GM19463 (cell line): Measurements from ENCODE around the gene RBFOX2.
"Not testable (repeated sequence)": the region's sequence is repeated elsewhere in the genome, so short reads cannot be mapped to it uniquely, and the experiment has no call there.

Experiments used
- ATAC-seq: cut with Tn5 transposase; IDR thresholded peaks from one replicate; pipeline ENCODE4 v1.9.1; 2021; ENCODE audit warnings: mild to moderate bottlenecking, moderate library complexity; ENCODE audit not compliant: unreplicated experiment

Gene RBFOX2, protein sequence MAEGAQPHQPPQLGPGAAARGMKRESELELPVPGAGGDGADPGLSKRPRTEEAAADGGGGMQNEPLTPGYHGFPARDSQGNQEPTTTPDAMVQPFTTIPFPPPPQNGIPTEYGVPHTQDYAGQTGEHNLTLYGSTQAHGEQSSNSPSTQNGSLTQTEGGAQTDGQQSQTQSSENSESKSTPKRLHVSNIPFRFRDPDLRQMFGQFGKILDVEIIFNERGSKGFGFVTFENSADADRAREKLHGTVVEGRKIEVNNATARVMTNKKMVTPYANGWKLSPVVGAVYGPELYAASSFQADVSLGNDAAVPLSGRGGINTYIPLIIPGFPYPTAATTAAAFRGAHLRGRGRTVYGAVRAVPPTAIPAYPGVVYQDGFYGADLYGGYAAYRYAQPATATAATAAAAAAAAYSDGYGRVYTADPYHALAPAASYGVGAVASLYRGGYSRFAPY

DNA sequence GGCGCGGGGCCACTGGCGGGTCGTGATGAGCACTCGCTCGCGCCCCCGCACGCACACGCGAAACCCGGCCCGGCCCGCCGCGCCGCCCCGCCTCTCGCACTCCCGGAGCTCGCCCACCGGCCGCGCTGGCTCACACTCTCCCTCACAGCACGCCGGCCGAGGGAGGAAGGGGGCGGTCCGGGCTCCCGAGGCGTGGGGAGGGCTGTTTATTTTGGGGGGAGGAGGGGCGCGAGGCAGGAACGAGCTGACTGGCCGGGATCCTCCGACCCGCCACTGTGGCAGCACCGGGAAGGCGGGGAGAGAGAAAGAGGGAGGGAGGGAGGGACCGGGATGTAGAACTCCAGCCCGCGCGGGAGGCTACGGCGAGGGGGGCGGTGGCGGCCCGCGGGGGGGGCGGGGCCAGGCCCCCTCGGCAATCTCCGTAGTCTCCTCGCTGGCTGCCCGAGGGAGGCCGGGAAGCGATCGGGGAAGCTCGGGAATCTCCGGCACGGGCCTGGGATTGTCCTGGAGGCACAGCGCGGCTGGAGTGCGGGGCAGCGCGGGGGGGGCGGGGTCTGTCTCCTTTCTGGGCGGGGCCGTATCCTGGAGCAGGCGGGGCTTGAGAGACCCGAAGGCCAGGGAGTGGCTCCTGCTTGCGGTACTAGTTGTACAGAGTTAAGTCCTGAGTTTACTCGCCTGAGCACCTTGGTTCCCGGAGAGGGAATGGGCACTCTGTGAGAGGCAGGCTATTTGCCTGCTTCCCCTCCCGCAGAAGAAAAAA, at the start of gene RBFOX2:
Gene RBFOX2 (minus strand): TSS at position 179 of the 760 bp plus-strand sequence. CDS start 399 bp downstream, outside the sequence.
- peak; percentile 57 for ATAC-seq

DNA sequence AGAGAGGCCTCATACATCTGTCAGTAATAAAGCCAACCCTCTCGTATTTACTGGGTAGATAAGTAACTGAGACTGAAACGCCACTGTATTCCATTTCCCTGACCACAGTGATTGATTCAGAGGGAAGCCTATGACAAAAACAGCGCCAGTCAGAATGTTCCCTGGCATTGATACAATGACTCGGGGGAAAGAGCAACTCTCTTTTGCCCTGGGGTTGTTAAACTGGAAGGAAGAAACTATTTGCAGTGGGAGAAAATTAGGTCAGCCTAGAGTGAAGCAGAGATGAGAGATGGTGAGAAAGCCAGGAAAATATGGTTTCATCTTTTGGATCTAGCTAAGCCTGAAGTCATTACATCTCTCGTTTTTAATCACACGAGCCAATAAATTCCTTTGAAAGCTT, 48.6 kb upstream of the RBFOX2 start:
- no peak for ATAC-seq

DNA sequence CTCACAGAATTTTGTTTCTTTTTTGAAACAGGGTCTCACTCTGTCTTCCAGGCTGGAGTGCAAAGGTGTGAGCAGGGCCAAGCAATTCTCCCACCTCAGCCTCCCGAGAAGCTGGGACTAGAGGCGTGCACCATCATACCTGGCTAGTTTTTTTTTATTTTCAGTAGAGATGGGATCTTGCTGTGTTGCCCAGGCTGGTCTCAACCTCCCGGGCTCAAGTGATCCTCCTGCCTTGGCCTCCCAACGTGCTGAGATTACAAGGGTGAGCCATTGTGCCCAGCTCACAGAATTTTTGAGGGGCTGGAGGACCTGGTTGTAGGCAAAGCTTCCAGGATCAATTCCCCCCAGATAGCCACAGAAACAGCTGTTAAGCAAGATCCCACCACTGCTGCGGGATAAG, 47.1 kb upstream of the RBFOX2 start:
- ATAC-seq, result no peak

GRCh38 chr22:36075230-36075629, 46.6 kb upstream of the RBFOX2 start:
- ATAC-seq, result no peak

GRCh38 chr22:36073476-36073875, 44.9 kb upstream of the RBFOX2 start:
- no peak for ATAC-seq

DNA sequence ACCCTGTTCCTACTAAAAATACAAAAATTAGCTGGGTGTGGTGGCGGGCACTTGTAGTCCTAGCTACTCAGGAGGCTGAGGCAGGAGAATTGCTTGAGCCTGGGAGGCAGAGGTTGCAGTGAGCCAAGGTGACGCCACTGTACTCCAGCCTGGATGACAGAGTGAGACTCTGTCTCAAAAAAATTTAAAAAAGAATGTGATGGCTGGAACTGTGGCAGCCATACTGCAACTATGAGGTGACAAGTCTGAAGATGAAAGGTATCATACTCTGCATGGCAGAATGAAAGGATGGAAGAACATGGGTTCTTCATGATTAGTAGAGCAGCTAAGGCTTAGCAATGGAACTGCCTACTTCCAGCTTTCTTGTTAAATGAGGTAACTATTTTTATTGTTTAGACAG, 42.0 kb upstream of the RBFOX2 start:
- ATAC-seq, result not testable (repeated sequence)

DNA sequence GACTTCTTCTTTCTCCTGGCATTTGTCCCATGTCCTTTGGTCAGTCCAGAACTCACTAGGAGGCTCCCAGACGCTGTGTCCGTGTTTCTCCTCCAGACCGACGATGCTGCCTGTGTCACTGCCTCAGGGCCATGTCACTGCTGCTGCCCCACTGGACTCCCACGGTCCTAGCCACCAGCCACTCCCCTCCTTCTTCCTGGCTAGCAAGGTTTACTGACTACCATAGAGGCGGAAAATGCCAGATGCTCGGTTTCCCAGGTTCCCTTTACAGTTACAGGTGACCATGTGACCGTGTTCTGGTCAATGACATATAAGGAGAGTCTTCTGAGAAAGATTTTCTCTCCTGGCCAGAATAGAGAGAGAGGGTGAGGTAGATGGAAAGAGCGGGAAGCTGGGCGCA, 40.7 kb upstream of the RBFOX2 start:
- no peak for ATAC-seq

DNA sequence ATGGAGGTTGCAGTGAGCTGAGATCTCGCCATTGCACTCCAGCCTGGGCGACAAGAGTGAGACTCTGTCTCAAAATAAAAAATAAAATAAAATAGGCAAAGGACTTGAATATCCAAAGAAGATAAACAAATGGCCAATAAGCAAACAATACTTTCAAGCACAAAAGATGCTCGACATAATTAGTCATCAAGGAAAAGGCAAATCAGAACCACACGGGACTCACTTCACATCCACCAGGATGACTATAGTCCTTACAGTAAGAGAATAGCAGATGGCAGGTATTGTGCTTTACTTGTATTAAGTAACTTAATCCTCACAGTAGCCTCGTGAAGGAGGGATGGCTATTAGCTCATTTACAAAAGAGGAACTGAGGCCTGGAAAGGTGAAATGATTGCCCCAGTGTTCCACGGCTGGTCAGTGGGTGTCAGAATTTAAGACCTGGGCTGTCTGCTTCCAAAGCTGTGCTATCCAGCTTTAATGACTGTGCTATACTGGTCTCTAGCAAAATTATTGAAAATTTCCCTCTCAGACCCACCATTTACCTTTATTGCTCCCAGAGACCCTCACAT, 40.2 kb upstream of the RBFOX2 start:
- ATAC-seq, result no peak

DNA sequence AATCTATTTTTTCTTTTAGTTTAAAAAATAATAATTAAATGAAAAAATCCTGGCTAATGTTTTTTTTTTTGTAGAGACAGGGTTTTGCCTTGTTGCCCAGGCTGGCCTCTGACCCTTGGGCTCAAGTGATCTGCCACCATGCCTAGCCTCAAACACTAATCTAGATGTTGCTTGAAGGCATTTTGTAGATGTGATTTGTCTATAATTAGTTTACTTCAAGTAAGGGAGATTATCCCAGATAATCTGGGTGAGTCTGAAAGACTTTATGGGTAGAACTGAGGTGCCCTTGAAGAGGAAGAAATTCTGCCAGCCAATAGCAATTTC, 38.6 kb upstream of the RBFOX2 start:
- no peak for ATAC-seq

DNA sequence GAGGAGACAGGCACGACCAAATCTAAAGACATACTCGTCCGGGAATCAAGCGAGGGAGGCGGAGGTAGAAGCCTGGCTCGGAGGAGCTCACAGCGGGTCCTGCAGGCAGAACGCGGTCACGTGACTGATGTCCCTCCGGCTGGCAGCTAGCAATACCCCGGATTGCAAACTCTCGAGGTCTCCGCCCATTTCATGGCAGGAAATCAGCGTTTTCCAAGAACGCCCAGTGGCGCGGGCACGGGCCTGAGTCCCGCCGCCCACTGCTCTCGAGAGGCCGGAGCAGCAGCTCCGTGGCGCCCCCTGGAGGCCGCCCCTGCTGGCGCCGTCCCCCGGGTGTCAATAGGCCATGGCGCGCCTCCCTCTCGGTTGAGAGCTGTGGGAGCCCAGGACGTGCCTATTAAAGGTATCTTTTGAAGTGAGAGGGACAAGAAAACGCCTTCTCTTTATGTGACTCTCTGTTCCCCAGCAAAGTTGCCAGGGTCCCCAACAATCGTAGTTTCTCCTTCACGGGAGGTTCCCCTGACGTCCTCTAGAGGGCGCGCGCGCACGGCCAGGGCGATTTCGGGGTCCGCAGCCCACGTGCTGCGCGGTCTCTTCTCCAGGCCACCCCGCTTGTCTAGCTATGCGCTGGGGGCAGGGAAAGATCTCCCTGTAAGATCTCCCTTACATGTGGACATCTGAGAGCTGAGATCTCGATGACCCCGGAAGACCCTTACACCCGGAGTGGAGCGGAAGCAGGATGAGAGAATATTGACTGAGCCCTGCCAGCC, 37.3 kb upstream of the RBFOX2 start:
- ATAC-seq, result no peak

DNA sequence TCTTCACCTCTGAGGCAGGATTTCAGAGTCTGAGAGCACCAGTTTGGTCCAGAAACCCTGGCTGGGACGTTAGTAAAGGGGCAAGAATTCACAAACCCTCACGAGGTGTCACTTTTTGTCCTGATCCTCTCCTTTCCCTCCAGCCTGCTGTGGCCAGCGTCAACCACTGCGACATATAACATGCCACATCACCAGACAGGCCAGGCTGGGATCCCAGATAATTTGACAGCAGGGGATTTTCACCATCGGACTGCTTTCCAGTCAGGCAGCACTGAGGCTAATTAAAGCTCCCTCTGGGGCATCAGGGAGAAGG, 36.8 kb upstream of the RBFOX2 start:
- no peak for ATAC-seq

DNA sequence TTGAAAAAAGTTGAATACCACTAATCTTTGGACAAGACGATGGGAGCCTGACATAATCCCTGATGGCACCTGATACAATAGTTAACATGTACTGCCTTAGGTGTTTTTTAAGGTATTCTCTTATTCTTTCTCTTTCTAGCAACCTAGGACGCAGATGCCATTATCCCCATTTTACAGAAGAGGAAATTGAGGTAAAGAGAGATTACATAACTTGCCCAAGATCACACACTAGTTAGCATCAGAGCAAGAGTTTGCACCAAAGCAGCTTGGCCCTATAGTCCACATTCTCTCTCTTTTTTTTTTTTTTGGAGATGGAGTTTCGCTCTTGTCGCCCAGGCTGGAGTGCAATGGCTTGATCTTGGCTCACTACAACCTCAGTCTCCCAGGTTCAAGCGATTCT, 35.7 kb upstream of the RBFOX2 start:
- ATAC-seq, result no peak

DNA sequence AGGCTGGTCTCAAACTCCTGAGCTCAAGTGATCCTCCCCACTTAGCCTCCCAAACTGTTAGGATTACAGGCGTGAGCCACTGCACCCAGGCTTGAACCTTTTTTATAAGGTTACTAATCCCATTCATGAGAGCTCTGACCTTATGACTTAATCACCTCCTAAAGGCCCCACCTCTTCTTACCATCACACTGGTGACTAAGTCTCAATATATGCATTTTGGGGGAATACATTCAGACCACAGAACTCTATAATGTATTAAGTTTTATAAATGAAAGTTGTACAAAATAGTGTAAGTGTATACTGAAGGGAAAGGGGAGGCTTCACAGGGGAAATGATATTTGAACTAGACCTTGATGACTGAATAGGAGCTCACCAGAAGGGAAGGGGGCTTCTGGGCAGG, 28.4 kb upstream of the RBFOX2 start:
- ATAC-seq, result no peak

GRCh38 chr22:36055376-36056295, 27.0 kb upstream of the RBFOX2 start:
- no peak for ATAC-seq

DNA sequence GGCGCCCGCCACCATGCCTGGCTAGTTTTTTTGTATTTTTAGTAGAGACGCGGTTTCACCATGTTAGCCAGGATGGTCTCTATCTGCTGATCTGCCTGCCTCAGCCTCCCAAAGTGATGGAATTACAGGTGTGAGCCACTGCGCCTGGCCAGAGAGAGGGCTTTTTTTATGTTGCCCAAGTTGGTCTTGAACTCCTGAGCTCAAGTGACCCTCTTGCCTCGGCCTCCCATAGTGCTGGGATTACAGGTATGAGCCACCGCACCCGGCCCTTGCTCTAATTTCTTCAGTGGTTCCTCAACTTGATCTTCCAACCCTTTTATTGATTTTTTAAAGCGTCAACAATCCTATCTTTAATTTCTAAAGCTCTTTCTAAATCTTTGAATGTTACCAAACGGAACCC, 25.8 kb upstream of the RBFOX2 start:
- not testable (repeated sequence) for ATAC-seq

DNA sequence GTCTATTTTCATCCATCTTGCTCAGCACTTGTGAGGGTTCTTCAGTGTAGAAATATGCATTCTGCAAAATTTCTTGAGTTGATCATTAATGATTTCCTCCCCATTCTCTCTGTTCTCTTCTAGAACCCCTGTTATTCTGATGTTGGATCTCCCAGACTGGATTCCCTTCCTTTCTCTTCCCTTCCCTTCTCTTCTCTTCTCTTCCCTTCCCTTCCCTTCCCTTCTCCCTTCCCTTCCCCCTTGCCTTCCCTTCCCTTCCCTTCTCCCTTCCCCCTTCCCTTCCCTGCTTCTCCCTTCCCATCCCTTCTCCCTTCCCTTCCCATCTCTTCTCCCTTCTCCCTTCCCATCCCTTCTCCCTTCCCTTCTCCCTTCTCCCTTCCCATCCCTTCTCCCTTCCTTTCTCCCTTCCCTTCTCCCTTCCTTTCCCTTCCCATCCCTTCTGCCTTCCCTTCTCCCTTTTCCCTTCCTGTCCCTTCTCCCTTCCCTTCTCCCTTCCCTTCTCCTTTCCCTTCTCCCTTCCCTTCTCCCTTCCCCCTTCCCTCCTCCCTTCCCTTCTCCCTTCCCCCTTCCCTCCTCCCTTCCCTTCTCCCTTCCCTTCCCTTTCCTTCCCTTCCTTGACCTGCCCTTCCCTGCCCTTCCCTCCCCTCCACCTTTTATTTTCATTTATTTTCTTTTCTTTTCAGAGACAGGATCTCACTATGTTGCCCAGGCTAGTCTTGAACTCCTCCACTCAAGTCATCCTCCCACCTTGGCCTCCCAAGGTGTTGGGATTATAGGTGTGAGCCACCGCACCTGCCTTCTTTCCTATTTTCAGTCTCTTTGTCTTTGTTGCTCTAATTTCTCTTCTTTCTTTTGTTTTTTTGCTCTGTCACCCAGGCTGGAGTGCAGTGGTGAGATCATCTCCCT, 24.9 kb upstream of the RBFOX2 start:
- ATAC-seq, result no peak

DNA sequence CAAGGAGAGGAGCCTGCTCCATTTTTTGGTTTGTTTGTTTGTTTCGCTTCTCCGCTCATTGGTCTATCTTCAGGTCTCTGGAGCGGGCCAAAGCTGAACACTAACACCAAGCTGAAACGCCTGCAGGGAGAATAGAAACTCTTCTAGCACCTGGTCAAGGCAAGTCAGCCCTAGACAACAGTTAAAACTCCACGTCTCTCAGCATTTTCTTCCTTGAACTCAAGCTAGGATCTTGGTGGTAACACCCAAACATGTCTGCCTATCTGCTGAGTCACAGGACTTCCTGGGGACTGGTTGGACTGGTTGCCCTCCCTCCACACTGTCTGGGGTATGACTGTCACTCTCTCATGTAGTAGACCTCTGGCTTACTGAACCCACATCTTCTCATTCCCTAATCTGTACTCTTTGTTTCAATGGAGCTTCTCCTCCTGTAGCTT, 23.9 kb upstream of the RBFOX2 start:
- ATAC-seq, result no peak

DNA sequence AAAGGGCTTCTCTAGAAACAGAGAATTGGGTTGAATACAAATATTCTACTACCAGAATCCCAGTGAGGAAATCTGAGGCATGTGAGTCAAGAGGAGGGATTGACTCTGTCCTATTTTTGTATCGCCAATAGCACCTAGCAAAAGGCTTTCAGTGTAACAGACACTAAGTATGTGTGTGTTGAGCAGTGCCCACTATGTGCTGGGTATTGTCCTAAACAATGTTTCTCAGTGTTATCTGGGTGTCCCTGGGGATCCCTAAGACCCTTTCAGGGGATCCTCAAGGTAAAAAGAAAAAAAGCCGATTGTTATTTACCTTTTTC, 21.0 kb upstream of the RBFOX2 start:
- ATAC-seq, result no peak

- ATAC-seq, result no peak
Observed at GRCh38 chr22:36048911-36049677, 20.5 kb upstream of the RBFOX2 start.
